Posterior vena cava (tissue), 2 donors: ENCODE data around the gene ERBB2. TPM values are rescaled to one million over a fixed set of nuclear protein-coding genes. Genes with fewer than 3 reads are reported as not detected.
A peak's percentile ranks its signal among the peaks of the same experiment; 100 is the strongest.
"Not testable (repeated sequence)": the region's sequence is repeated elsewhere in the genome, so short reads cannot be mapped to it uniquely, and the experiment has no call there.

Source experiments
- DNase-seq: peaks from one replicate; pipeline ENCODE4 v3.0.0-alpha.2; 2020; ENCODE audit warnings: low spot score
- intact Hi-C, 2 donors: fragments of 100-400 bp; cut with DNase I; formaldehyde crosslinking; loops; one replicate each; pipeline versions ENCODE4 v1.14.1 to v1.14.2; 2022 to 2023
- total RNA-seq, 2 donors: library from RNA; stranded (reverse); fragmentation: NEBNext Ultra II Directional; extraction: Animal tissue kit (Norgen Biotek cat#: 25700); gene quantifications; one replicate each; pipeline ENCODE4 v1.2.1, GENCODE V29; 2021
- donor health status: DM: yes; HTN: yes; CAD: no.
- donor health status: DM: yes; HTN: yes; CAD: no.

ERBB2 gene
- total RNA-seq, 2 donors from 2014 or later, result 33.0 to 42.8 TPM

DNA sequence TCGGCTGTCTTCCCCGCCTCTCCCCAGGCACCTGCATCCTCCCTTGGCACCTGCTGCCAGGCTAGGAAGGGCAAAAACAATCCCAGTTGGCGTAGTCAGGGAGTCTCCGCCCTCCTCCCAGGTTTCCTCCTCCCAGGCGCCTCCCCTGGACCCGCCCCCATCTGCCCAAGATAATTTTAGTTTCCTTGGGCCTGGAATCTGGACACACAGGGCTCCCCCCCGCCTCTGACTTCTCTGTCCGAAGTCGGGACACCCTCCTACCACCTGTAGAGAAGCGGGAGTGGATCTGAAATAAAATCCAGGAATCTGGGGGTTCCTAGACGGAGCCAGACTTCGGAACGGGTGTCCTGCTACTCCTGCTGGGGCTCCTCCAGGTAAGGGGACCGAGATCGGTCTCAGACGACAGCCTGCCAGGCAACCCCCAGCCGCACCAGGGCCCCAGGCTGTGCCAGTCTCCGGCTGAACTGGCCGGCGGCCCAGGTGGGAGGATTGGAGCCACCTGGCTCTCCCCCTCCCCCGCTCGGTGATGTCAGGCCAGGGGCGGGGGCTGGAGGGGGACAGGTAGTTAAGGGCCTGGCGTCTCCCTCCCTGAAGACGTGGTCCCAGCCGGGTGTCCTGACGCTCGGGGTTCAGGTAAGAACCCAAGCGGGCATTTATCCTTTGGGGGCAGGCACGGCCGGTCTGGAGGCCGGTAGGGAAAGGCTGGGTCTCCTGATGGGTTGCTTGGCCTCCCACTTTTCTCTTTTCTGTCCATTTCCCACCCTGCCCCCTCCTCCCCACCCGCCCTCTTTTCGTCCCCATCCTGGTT lies 38.1 kb downstream of the ERBB2 start, which contains the start of gene GRB7:
GRB7 (plus strand) TSS at position 179 of the 808 bp plus-strand sequence. CDS start 4,364 bp downstream, outside the sequence.
- intact Hi-C loops, result no loop called here
- DNase-seq, result no peak

DNA sequence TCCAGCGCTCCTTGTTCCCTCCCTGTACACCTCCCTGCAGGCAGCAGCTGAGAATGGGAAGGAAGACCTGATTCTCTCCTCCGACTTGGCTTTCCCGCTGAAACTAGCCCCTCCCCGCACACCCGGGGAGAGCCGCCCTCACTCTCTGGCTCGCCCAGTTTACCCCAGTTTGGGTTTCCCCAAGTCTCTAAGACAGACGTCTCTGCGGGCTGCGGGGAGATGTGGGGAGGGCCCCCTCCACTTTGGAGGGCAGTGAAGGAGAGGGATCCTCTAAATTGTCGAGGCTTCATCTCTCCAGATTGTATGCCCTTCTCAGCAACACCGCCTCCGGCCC lies 38.7 kb downstream of the ERBB2 start:
- intact Hi-C loops, result no loop called here
- DNase-seq, result no peak

DNA sequence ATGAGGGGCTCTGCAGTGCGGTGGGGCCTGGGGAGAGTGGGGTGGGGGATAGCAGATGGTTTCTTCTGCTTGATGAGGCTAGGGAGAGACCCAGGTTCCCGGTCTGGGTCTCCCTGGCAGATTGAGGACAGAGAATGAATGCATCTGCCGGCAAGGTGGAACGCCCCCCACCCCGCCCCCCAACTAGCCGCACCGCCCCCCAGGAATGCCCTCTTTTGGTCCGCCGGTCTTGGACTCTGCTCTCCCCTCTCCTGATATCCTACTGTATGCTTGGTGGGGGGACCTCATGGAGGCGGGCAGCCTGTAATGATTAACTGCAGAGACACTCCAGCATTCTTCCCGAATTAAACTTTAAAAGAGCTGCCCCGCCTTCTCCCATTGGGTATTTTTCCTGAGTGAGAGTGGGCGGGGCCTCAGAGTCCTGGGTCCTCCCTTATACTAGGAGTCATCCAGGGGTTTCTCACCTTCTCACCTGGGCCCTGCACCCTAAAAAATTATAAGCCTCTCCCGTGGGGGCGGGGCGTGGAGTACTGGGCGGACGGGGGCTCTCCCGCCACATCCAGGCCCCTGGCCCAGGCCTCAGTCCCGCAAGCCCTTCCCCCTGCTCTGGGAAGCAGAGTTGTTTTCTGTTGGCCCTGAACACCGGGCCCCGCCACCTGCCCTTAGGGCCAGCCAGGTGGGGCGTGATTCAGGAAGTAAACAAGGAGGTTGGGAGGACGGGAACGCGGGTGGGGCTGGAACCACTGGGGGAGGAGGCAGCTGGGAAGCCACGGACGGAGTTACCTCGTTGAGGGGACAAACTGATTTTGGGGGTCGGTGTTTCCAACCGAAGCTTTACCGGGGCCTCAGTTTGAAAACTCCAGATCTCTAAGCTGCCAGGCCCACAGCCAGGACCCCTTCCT lies 39.4 kb downstream of the ERBB2 start:
- intact Hi-C loops, result no loop called here
- no peak for DNase-seq

DNA sequence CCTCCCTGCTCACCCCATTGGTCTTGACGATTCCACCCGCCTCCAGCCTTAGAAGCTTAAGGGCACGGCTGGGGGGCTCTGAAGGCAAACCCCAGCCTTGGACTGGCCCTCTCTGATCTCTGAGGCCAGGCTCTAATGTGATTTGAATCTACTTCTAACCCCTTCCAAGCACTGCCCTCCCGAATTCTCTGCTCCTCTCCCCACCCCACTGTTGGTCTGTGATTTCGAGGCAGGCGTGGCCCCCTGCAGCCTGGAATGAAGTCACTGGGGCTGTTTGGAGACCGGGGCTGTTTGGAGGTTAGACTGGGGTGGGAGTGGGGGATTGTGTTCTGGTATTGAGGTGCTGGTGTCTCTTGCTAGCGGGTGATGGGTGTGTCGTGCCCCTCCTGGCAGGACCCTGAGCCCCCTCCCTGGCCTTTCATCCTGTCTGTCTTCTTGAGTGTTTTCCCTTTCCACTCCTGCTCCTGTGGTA lies 40.1 kb downstream of the ERBB2 start:
- intact Hi-C loops, result no loop called here
- DNase-seq, result no peak

DNA sequence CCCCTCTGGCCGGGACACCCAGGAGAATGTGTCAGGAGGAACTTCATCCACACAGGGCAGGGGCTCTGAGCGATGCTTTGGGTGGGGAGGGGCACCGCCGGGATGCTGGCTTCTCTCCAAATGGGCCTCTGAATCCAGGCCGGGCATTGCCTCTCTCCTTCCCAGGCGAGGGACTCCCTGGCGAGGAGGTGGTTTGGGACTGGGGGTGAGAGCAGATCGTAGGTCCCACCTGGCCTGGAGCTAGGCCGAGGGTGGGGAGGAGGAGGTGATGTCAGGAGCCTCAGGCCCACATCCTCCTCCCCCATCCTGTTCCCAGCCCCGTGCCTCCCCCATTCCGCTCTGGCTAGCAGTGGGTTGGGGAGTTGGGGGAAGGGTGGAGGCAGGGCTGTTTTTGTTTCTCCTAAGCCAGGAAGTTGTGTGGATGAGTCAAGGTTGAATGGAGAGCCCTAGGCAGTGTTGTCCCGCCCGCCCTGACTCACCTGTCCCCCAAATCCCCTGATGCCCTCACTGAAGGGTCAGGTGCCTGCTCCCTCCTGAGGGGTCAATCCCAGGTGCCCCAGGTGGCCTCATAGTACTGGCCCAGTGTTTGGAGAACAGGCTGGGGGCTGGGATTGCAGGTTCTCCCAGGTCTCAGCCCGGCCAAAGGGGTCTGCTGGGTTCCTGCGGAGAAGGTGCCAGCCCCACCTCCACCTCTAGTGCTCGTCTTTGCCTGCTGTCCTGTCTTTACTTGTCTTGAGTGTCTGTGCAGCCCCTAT lies 40.7 kb downstream of the ERBB2 start:
- intact Hi-C loops, result no loop called here
- peak; percentile 69 for DNase-seq

DNA sequence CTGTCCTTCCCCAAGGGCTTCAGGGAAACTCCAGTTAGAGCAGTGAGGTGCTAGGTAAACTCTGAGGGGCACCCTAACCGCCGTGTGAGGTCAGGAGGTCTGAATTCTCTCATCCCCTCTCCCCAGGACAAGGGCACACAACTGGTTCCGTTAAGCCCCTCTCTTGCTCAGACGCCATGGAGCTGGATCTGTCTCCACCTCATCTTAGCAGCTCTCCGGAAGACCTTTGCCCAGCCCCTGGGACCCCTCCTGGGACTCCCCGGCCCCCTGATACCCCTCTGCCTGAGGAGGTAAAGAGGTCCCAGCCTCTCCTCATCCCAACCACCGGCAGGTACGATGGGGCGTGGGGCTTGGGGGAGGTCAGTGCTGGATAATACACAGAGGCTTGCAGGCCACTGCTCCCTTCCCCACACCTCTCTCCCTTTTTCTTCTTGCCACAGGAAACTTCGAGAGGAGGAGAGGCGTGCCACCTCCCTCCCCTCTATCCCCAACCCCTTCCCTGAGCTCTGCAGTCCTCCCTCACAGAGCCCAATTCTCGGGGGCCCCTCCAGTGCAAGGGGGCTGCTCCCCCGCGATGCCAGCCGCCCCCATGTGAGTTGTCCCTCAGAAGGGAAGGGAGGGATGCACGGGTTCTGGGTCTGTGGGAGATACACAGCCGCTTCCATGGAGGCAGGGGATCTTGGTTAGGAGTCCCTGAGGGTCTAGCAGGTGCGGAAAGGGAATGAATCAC lies 42.4 kb downstream of the ERBB2 start:
- DNase-seq, result peak; percentile 71
- intact Hi-C loops, result no loop called here

DNA sequence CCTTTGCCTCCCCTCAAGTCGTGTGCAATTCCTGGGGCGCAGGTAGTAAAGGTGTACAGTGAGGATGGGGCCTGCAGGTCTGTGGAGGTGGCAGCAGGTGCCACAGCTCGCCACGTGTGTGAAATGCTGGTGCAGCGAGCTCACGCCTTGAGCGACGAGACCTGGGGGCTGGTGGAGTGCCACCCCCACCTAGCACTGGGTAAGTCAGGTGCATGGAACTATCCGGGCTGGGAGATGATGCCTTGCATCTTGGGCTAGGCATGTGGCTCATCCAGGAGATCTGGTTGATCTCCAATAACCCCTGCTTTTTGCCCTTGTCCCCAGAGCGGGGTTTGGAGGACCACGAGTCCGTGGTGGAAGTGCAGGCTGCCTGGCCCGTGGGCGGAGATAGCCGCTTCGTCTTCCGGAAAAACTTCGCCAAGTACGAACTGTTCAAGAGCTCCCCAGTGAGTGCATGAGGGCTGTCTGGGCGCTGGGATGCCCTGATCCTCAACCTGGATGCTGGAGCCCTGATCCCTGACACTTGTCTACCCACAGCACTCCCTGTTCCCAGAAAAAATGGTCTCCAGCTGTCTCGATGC lies 43.1 kb downstream of the ERBB2 start:
- no peak for DNase-seq
- intact Hi-C loops, result no loop called here

DNA sequence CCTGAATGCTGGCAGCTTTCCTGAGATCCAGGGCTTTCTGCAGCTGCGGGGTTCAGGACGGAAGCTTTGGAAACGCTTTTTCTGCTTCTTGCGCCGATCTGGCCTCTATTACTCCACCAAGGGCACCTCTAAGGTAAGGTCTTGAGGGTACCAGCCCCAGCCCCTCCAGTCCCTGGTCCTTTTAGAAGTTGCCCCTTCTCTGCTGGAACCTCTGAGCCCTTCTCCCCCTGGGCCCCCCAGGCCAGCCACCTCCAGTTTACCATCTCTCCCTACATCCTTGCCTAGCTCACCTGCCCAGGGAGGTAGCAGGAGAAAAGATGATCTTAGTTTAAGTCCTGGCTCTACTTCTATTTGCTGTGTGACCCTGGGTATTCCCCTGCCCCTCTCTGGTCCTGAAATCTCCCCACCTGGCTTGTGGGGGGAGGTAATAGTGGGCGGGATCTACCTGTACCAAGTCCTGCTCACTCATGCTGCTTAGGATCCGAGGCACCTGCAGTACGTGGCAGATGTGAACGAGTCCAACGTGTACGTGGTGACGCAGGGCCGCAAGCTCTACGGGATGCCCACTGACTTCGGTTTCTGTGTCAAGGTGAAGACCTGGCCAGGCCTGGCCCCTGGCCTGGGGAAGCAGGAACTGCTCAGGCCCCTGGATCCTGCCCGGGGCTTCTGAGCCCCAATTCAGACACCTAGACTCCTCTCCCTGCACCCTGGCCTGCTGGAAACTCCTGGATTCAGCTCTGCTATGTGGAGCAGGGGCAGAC lies 44.4 kb downstream of the ERBB2 start:
- peak; percentile 66 for DNase-seq
- intact Hi-C loops, result no loop called here

DNA sequence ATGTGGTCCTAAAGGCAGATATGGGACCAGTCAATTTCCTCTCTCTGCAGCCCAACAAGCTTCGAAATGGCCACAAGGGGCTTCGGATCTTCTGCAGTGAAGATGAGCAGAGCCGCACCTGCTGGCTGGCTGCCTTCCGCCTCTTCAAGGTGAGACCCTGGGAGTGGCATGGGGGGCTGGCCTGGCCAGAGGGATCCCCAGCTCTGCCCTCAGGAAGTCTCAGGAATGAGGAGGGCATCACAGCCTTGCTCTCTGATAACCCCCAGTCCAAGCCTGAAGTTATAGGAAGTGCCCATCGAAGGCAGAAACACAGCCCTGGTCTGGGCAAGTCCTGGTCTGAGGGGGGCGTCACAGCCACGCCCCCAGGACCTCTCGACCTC lies 45.0 kb downstream of the ERBB2 start:
- intact Hi-C loops, result no loop called here

DNA sequence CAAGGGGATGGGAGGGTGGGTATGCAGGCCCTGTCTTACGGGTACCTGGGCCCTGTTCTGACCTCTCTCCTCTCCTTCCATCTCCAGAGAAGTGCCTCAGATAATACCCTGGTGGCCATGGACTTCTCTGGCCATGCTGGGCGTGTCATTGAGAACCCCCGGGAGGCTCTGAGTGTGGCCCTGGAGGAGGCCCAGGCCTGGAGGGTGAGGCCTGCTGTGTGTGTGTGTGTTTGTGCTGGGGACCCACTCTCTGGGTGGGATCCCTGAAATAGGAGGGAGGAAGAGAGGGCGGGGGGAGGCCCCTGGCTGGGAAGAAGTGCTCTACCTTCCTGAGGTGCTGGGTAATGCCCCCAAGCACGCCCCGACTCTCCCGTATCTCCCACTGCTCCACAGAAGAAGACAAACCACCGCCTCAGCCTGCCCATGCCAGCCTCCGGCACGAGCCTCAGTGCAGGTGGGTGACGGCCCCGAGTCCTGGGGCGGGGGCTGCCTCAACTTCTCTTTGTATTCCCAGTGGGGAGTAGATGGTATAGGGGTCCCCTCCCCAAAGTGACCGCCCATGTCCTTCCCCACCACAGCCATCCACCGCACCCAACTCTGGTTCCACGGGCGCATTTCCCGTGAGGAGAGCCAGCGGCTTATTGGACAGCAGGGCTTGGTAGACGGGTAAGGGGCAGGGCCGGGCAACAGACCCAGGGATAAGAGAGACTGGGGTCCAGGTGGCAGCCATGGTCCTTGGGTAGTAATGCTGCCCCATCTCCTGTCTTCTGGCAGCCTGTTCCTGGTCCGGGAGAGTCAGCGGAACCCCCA lies 45.7 kb downstream of the ERBB2 start:
- intact Hi-C loops, result no loop called here
- peak; percentile 67 for DNase-seq

More for the DNA sequence above, 45.0 kb downstream of the ERBB2 start:
- peak; percentile 78 for DNase-seq

DNA sequence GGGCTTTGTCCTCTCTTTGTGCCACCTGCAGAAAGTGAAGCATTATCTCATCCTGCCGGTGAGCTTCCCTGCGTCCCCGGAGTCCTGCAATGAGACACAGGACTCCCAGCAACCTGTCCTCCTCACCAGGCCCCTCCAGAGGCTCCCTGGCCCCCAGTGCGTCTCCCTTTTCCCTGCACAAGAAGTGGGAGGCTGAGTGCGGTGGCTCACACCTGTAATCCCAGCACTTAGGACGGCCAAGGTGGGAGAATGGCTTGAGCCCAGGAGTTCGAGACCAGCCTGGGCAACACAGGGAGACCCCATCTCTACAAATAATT lies 46.2 kb downstream of the ERBB2 start:
- intact Hi-C loops, result no loop called here
- DNase-seq, result peak; percentile 29

DNA sequence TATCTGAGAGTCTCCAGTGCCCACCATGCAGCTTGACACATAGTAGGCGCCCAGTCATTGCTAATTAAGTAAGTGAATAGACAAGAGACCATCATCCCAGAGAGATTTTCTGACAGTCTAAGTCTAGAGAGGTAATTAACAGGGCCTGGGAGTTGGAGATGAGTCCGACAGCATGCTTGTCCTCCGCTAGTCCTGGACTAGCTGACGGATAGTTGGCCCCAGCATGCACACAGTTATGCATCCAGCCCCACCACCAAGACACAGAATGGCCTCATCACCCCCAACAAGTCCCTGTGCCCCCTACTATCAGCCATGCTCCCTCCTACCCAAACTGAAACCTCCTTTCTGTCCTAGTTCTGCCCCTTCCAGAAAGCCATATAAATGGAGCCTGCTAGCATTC lies 47.9 kb downstream of the ERBB2 start:
- DNase-seq, result peak; percentile 42
- intact Hi-C loops, result no loop called here

DNA sequence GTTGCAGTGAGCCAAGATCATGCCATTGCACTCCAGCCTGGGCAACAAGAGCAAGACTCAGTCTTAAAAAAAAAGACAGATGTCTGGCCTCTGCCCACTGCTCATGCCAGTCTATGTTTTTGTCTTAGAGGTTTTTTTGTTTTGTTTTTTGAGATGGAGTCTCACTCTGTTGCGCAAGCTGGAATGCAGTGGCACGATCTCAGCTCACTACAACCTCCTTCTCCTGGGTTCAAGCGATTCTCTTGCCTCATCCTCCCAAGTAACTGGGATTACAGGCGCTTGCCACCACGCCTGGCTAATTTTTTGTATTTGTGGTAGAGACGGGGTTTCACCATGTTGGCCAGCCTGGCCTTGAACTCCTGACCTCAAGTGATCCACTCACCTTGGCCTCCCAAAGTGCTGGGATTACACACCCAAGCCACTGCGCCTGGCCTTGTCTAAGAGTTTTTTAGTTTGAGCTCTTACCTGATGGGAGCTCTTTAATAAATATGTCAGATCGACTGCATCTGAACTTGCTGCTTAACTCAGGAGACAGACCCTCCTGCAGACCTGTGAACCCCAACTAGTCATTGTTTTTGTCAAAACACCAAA lies 48.7 kb downstream of the ERBB2 start:
- intact Hi-C loops, DNase-seq: not testable (repeated sequence)

DNA sequence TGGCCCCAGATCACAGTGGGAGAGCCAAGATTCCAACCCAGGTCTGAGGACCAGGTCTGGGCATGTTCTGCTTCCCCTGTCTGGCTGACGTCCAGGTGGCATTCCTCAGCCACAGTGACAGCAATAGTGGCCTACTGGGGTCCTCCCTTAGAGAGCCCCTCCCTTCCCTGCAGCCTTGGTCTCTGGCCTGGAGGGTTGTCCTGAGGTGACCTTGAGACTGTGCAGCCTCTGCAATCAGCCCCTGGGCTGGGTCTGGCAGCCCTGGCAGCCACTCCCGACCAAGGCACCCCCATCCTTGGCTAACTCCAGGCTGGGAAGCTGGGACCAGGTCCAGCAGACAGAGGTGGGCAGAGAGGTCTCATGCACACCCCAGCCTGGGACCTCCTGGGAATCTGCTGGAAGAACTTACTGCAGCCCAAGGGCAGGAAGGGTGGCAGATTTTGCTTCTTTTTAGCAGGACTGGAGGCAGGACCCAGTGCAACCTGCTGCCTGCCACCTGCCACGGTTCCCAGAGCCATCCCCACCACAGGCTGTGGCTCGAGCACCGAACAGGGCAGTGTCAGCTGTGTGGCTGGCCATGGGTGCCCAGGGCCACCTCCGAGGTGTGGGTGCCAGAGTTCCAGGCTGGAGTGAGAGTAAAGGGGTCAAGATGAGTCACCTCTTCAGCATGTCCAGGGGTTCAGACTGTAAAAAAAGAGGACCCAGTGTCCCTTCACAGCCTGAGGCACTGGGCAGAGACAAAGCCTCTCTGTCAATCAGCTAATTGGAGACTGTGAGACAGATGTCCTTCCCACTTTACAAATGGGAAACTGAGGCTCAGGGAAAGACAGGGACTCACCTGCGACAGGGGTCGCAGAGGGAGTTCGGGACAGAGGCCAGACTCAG lies 50.5 kb downstream of the ERBB2 start:
- no peak for DNase-seq
- intact Hi-C loops, result loop anchor here (5.0 kb wide), 2 partner anchors 113 to 128 kb away; partner anchors contain the start of gene STARD3 (in 1 of the 2)

DNA sequence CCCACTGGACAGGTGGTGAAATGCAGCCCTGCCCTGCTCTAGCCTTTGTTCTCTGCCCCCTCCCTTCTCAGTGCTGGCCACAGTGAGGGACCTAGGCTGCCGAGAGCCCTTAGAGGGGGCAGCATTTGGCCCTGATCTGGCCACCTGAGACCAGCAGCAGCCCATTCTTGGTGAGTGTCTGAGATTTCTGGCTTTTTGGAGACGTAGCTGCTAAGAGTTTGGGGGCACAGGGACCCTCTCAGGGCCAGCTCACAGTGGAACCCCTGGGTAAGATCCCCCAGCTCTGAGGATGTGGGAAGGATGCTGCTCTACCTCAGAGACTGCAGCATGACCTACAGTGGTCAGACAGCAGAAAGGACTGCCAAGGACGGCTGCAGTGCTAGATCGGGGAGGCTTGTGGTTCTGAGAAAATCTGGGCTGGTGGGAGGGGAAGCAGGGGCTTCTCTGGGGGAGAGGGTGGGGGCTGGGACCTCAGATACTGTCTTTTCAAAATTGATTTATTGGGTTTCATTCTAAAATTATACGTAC lies 51.2 kb downstream of the ERBB2 start:
- intact Hi-C loops, result loop anchor here (5.0 kb wide), 2 partner anchors 114 to 129 kb away; partner anchors contain the start of gene STARD3 (in 1 of the 2)
- no peak for DNase-seq
